ENCODE data around the gene DSC3.

The DSC3 gene

DNA sequence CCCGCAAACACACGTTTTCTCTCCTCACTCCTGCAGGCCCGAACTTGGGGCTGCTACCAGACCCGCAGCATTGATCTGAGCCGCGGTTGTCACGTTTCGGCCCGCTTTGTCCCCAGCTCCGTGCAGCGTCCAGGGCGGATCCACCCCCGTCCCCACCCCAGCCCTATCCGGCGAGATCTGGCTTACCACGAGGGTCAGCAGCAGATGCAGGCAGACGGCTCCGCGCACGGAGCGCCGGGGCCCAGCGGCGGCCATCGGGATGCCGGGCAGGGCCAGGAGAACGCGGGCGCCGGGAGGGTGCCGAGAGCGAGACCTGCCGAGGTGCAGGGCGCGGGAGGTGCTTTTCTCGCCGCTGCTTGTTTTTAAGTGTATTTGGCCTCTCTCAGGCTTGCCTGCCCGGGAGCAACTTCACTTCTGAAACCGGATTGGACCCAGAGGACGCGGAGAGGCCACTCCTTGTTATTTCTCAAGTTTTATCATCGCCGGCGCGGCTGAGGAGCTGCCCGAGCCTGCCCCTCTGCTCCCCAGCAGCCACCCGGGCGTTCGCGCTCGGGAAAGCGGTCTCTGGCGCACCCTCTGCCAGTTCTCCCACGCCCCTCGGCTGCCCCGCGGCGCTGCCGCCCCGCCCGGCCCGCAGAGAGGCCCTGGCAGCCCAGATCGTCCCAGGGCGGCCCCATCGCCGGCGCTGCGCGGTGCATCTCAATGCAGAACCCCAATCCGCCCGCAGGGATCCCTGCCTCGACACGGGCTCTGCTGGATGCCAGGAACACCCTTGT, at the start of gene DSC3:
TSS of gene DSC3 (minus strand) at position 337 of the 776 bp plus-strand sequence. CDS start at position 255, 82 bp downstream.
- no peak for ATAC-seq

DNA sequence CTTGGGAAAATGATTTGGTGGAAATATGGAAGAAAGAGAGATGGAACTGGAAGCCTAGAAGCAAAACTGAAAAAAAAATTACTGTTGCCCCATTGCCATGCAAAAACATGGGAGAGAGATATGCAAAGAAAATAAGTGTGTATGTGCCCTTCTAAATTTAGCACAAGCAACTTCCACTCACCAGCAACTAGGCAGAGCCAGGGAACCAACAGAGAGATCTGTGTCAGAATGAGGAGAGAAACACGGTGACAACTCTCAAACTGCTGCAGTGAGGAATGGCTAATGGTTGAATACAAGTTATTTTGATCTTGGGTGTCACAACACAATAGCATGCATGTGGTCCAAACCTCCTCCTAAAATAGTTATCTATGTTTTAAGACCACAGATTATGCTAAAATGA, 48.8 kb upstream of the DSC3 start:
- ATAC-seq = no peak

DNA sequence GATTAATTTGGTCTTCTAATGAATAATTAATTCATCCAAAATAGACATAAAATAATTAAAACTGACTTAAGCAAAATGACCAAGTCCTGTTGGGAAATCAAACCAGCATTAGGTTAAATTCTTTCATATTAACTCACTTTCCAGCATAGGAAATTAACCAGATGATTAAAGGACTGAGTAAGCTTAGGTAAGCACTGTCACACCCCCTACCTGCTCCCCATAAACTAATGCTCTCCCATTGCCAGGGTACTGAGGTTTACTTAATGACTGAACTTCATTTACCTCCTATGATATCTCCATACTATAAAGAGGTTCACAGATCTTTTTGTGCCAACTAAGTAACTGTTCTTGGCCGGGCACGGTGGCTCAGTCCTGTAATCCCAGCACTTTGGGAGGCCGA, 46.0 kb upstream of the DSC3 start:
- no peak for ATAC-seq

DNA sequence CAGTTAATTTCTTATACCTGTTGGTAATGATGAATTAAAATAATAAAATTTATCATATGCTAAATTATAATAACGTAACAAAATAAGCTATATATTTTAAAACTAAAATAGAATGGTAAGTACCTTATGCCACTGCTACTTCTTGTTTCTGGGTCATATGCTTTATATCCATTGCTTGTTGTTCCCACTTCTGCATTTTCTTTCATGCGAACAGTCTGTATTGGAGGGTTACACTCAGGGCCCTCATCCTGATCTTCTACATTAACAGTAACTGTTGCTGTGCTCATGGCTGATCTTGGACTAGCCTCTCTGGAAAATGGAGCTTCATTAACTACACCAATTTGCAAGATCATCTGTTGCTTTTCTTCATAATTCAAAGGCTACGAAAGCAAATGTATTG, 37.4 kb upstream of the DSC3 start:
- no peak for ATAC-seq

DNA sequence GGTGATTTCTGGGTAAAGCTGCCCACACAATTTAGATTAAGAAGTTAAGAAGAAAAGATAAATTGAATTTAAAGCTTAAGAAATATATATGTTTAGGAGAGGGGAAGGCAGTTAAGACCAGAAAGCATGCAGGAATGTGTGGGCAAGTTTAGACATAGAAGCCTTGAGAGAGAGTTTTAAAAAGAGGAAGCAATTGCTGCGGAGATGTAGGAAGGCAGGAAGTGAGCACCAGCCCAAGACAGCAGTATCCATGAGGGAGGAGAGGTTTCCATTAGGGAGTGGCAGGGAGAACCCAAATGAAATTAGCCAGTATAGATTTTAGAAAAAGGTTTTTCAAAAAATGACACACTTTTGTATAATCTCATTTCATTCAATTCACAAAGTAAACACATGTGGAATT, 35.3 kb upstream of the DSC3 start:
- no peak for ATAC-seq

DNA sequence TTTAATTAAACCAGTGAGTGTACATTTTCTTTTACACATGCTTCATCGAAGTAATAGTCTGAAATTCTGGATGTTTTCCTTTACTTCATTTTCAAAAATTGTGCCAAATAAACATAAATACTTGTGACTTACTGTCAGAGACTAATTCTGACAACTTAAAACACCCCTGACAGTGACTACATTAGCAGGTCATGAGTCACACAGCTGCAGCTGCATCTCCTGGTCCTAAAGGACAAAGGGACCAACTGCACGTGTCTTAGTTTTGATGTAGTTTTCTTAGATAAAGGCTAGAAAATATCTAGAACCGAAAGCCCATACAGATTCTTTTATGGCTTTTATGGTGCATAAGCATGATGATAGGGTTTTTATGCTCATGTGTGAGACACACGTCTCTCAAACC, 29.6 kb upstream of the DSC3 start:
- ATAC-seq = no peak

DNA sequence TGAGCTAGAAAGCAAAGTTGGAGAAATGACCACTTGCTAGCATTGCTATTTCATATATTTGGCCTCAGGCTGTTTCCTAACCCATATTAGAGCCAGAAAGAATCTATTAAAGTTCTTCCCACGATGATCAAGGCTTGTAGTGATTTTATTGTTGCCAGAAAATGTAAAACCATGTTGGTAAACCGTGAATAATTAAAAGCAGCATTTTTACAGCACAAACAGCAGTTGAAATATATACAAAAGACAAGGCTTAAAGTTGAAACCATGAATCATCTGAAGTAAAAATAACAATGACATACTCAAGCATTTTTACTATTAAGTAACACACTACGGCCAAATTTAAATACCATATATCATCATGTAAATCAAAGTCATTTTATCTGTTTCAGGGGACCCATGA, 27.7 kb upstream of the DSC3 start:
- ATAC-seq = no peak

DNA sequence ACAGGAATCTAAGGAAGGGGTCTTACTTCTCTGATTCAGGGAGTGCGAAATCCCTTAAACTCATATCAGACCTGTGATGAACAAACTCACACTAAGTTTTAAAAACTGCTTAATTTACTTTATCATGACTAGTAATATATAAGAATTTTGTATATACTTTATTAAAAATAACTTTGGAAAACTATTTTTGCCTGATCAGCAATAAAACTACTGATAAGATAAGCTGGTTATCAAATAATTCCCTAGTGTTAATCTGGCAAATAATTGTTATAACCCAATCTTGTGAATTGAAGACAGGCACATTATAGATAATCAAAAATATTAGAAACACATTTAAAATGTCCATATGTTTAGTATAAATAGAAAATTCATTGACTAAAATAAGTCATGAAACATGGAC, 23.7 kb upstream of the DSC3 start:
- no peak for ATAC-seq

DNA sequence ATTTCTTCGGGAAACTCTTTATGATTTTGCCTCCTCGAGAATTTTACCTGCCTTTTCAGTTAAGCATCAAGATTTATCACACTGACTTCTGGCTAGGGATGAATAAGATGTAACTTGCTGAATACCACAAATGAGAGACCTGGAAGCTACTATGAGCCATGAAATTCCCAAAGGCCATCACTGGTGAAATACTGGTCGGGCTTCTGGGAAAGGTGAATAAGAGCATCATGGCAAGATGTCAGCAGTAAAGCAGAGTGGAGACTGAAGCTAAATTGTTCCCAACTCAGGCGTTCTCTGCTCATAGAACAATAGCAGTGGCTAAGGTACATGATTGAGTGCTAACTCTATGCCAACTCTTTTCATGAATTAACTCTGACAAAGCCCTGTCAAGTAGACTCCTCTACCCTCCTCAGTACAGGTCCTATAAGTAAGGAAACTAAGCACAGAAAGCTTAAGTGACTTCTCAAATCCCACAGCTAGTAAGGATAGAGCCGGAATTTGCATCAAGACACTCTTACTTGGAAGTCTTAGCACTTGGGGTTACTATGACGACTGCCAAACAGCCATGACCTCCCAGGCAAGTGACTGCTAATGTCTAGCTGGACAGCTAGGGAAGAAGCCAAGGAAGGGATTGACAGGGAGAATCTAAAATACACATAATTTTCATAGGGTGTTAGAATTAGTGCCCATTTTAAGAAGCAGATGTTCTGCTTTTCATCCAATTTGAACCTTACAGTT, 22.7 kb upstream of the DSC3 start:
- no peak for ATAC-seq

DNA sequence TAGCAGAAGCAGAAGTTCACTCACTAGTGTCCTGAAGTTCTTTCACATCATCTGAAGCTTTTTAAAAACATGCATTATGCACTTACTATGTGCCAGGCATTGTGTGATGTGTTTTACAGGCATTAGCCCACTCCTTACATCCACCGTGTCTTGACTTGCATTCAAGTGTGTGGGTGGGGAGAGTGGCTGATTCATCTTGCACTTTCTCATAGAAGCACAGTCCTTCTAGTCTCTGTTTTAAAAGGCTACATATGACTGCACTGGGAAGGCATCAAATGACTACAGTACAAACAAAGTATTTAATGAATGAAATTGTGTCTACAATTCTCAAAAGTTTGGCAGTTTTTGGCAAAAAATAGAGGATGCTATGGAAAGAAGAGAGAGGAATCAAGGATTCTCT, 21.6 kb upstream of the DSC3 start:
- no peak for ATAC-seq

DNA sequence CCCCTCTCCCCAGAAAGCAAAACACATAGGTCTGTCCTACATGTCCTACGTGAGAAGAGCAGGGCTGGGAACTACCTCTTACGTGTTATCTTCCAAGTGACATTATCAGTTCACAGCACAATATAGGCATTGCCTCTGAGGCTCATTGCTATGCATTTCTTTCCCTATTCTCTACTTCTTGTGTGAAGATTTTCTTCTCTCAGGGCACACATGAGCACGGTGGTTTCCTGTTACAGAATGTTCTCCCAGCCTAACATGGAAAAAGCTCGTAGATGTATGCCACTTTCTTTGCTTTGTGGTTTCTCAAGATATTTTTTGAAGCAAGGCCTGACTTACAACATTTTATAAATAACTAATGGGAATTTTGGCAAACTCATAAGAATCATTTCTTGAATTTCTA, 19.4 kb upstream of the DSC3 start:
- ATAC-seq = no peak

DNA sequence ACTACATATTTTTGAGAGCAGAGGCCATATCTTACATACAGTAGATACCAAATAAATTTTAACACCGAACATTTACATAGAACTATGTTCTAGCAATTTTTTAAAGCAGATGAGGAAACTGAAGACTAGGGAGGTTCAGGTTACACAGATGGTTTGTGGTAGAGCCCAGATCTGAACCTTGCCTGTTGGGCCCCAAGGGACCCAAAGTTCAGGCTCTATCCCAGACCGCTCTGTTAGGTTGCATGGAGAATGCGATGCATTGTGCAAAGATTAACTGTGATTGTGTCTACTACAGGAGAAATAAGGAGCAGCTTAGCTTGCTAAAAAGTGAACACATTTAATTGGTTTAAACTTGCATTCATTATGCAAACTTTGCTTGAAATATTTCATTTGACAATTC, 16.4 kb upstream of the DSC3 start:
- no peak for ATAC-seq

DNA sequence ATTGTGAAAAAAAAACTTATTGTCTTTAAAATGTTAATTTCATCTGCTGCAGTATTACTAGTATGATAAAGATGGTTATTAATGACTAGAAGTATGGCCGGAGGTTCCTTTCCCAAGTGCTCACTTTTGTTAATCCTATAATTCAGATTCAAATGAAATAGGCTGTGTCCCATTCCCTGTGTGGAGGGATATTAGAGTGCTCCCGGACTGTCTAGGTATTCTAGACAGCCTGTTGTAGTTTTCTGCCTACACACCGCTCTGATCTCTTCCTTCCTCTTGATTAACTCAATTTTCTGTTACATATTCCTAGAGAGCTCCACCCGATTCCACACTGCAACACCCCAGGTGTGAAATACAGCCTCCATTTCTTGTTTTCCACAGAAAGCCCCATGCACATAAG, 15.4 kb upstream of the DSC3 start:
- no peak for ATAC-seq

DNA sequence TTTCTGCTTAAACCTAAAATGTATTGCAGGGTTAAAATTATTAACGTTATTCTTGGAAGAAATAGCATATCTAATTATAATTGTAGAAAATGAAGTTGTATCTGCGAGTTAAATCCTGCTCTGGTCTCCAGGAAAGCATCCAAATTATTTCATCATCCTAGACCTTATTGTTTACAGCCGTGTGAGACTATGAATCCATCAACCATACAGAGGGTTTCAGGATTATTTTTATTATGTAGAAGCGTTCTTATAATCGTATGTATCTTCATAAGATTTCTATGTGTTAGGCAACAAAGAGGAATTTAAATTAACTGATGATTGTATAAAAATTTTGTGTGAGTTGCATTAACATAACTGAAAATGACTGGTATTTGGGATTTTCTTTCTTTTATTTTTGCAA, 14.5 kb upstream of the DSC3 start:
- no peak for ATAC-seq

DNA sequence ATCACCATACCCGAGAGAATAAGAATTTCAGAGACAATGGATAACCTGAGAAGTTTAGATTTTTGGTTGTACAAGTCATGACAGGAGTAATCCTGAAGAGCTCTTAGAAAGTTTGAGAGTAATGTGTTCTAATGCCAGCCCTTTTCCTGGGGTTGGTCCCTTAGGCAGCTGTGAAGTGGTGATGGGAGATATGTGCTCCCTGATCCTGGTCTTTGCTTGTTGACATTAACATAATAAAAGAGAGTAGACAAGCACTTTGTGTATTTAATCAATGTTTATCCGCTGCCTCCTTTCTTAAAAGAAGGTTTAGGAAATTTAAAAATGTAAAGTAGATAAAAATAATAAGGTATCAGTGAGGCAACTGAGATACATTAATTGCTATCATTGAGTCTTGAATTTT, 13.8 kb upstream of the DSC3 start:
- no peak for ATAC-seq

DNA sequence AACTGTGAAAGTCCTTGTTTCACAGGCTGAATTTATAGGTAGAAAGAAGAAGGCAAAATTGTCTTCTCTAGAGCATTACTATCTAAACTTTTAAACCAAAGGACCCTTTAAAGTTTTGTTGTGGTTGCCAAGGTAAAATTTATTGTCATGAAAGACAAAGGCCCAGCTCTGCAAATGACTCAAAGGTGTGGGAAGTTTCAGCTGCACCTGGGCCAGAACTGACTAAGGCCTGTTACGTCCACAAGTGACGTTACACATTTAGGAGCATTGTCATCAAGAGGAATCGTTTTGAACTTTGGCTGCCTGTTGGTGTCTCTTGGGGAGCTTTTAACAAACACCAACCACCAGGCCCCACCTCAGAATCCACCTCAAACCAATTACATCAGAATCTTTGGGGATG, 8.1 kb upstream of the DSC3 start:
- ATAC-seq = no peak

DNA sequence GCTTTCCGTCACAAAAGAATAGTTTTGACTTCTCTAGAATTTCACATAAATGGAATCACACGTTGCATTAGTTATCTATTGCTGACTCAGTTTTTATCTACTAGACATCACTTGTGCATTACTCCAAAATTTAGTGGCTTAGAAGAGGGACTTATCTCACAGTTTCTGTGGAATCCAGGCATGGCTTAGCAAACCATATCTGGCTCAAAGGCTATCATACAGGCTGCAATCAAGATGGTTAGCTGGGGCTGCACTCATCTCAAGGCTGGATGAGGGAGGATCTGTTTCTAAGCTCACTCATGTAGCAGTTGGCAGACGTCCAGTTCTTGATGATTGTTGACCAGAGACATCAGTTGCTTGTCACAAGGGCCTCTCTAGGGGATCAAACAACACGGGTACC, 6.6 kb upstream of the DSC3 start:
- ATAC-seq = no peak

DNA sequence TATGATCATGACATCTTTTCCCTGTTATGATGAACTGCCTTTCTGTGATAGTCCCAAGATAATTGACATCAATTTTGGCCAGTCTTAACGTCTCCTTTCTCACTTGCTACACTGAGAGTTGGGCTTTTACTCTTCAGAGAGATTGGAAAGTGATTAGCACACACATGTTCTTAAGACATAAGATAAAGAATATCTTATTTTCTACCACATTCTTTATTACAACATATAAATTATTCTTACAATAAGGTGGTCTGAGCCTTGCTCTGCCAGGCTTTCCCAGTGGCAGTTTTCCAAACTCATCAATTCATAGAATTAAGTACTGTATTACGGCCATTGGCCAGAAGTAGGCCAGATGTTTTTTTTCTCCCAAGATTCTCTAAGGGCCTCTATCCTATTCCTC, 5.7 kb upstream of the DSC3 start:
- ATAC-seq = no peak

DNA sequence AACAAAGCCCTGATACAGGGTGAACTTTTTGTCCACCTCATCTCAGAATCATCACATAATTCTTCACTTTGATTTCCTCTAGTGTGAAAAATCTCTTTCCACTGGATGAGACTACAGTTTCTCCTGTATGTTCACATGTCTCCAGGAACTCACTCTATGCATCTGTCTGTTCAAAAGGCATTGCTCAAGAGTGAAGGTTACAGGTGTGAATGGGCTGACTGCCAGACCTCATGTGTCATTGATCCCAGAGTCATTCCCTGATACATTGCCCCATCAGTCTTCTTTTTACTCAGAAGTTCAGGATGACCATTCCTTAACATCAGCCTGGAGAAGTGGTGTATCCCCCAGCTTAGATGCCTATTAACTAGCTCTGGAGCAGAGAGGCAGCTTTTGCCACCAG, 4.4 kb upstream of the DSC3 start:
- ATAC-seq = no peak

DNA sequence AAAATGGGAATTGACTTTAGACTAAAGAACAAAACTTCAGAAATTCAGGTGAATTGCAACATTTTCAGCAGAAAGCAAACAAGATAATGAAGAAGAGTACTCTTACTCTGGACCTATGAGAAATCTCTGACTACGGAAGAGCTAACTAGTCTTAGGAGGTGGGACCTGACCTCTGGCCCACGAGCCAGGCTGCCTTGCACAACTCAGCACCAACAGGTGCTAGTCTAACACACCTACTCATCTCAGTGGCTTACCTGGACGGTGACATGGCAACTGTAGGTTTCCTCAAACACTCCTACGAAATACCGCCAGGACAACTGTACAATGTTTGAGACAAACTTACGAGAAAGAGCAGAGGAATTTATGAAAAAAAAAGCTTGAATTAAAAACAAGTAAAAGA, 3.1 kb upstream of the DSC3 start:
- ATAC-seq = no peak

DNA sequence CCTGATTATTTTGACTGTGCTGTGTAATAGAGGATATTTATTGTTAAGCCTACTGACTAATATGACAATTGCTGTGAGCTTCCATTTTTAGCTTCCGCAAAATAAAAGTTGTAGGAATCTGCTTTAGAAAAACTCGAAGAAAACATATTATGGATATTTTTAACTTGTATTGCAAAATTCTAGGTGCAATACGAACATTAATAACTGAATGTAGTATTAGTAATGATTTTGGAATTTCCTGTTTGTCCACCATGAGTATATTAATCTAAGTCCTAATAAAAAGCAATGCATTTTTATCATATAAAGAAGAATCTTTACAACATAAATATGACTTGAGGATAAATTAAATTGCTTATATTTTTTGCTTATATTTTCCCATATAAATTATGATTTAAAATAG, 2.4 kb upstream of the DSC3 start:
- ATAC-seq = no peak

DNA sequence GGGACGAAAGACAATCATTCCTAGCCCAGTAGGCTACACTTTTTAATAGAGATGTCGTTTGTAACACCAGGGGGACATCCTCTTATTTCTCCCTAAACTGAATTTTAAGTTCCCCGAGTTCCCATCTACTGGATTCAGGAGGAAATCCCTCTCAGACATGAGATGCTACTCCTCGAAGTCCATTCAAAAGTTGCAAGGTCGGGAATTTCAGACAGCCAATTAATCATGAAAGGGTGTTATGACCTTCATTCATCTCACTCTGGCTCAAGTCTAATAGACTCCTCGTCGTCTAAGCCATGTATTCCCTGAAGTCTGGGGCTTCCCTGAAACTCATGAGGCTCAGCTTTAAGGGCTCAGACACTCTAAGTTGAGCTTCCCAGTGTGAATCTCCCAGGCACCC, 1.2 kb upstream of the DSC3 start:
- ATAC-seq = no peak

DNA sequence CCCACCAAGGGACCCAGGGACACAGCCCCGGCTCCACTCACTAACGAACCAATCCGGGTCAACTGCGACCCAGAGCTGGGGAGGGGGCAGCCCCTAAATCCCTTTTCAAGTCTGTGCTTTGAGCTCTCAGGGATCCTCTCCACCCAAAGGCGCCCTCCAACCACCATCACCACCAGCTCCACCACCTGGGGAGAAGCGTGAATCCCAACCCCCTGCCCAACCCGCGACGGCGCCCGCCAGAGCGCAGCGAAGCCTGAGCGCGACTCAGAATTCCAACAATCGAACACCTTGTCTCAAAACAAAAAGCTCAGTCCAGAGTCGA, 497 bp downstream of the DSC3 start:
- ATAC-seq = no peak

DNA sequence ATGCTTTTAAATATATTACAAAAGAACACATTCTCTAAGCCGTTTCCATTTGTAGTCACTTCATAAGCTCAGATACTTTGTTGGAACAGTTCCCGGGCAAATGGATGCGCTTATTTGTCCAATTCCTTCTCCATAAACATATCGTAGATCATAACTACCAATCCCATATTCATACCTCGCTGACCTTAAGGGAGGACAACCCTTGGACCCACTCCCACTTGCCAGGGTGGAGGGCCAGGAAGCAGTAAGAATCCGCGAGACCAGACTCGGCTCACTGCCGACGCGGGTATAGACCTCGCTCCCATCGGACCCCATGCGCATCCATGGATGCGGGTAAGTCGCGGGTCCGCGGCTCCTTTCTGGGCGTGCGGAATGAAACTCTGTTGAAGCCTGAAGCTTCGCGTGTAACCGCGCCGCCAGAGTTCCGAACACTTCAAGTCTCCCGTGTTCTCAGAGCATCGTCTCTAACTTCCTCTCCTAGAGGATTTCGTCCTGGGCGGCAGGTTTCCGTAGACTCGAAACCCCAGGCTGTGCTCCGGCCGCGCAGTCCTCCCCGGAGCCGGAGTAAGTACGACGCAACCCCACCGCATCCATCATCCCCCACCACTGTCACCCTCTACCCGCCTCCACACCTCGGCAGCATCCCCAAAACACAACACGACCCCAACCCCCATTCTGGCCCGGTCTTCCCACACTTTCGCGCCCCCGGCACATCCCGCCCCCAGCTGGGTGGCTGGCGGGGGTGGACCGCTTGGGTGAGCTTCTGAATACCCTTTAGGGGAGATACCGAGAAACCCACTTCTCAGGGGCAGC, 1.1 kb downstream of the DSC3 start:
- ATAC-seq = no peak
